SKM-1 treated with dmso at 0.1 percent for 144 hours (cell line): ENCODE measurements around the gene OTUB2.

Experiments
- DNase-seq: peaks from one replicate; lab custom pipeline; 2025; ENCODE audit not compliant: unreplicated experiment; lab: John Stamatoyannopoulos, UW

The OTUB2 gene

GRCh38 chr14:94093418-94093817, 67.3 kb downstream of the OTUB2 start:
- DNase-seq = no peak

DNA sequence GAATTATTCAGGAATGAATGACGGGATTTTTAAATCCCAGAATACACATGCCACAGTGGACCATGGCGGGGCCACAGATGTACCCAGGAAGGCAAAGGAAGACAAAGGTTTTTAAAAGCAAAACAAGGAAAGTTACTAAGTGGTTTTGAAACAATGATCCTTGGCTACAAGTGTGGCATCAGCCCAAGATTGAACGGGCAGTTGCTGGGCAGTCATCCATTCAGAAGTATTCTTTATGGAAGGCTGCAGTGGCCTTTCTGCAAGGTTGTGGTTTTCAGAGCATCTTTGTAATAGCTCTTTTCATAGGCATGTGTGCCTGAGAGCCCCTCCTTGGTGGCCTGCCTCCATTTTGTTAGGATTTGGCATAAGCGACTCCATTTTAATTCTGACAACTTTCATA, 71.0 kb downstream of the OTUB2 start:
- no peak for DNase-seq
